K562 (cell line): Measurements from ENCODE around the gene MCCD1. TPM values are rescaled to one million over a fixed set of nuclear protein-coding genes. Genes with fewer than 3 reads are reported as not detected.

Source experiments
- CC2D1A ChIP-seq: fragments of 450-650 bp; IDR thresholded peaks from 2 replicates; pipeline ENCODE4 v1.6.1; 2017; ENCODE audit warnings: mild to moderate bottlenecking
- COPS2 ChIP-seq: fragments of 450-650 bp; conservative IDR thresholded peaks from 2 replicates; pipeline ENCODE4 v1.6.1; 2016; ENCODE audit warnings: mild to moderate bottlenecking, moderate library complexity
- ESRRA ChIP-seq: fragments of 450-650 bp; IDR thresholded peaks from 2 replicates; pipeline ENCODE4 v1.6.1; 2014; ENCODE audit warnings: low read depth, mild to moderate bottlenecking, moderate library complexity, borderline replicate concordance
- HDAC2 ChIP-seq: fragments of 450-650 bp; IDR thresholded peaks from 2 replicates; pipeline ENCODE4 v1.6.1; 2016; ENCODE audit warnings: mild to moderate bottlenecking
- HIVEP1 ChIP-seq: fragments of 250-450 bp; sonication (Bioruptor Pico); IDR thresholded peaks from 2 replicates; pipeline ENCODE4 v1.4.0; 2020; ENCODE audit warnings: mild to moderate bottlenecking
- HMG20A ChIP-seq: fragments of 450-650 bp; formaldehyde crosslinking; conservative IDR thresholded peaks from 2 replicates; pipeline ENCODE4 v1.4.0; 2020; ENCODE audit warnings: mild to moderate bottlenecking, mixed read lengths
- IRF2 ChIP-seq: sonication (generic); formaldehyde crosslinking; IDR thresholded peaks from 2 replicates; pipeline ENCODE4 v1.8.1; 2022; ENCODE audit warnings: mild to moderate bottlenecking, missing genetic modification reagents
- KLF13 ChIP-seq: fragments of 450-650 bp; IDR thresholded peaks from 2 replicates; pipeline ENCODE4 v1.6.1; 2016; ENCODE audit warnings: missing genetic modification characterization, low read depth, mild to moderate bottlenecking, missing compliant biosample characterization, moderate library complexity, borderline replicate concordance
- MECOM ChIP-seq: fragments of 250-450 bp; sonication (Bioruptor Pico); IDR thresholded peaks from 2 replicates; pipeline ENCODE4 v1.8.0; 2022; ENCODE audit warnings: inconsistent platforms
- PHTF2 ChIP-seq: fragments of 250-450 bp; sonication (Bioruptor Pico); IDR thresholded peaks from 2 replicates; pipeline ENCODE4 v1.5.0; 2021; ENCODE audit warnings: mild to moderate bottlenecking
- POLR2H ChIP-seq: IDR thresholded peaks from 2 replicates; pipeline ENCODE4 v1.6.1; 2016; ENCODE audit warnings: missing genetic modification characterization, low read depth, mild to moderate bottlenecking, control low read depth, missing compliant biosample characterization, moderate library complexity
- SPI1 ChIP-seq: IDR thresholded peaks from 2 replicates; pipeline ENCODE4 v1.6.1; 2011; ENCODE audit warnings: low read depth, low read length, control low read depth, borderline replicate concordance
- SRSF9 ChIP-seq: fragments of 200-400 bp; formaldehyde crosslinking; IDR thresholded peaks from 2 replicates; pipeline ENCODE4 v1.6.1; 2017; ENCODE audit warnings: low read depth, low read length, borderline replicate concordance
- TAF7 ChIP-seq: fragments of 450-650 bp; IDR thresholded peaks from 2 replicates; pipeline ENCODE4 v1.6.1; 2016; ENCODE audit warnings: missing genetic modification characterization, missing compliant biosample characterization
- TEAD4 ChIP-seq, 2 experiments: sonication (generic) in 1 of 2; formaldehyde crosslinking in 1 of 2; IDR thresholded peaks; 2 replicates each; pipeline versions ENCODE4 v1.6.1 to v1.8.0; 2012 to 2022; ENCODE audit warnings: borderline replicate concordance in 1 of 2, inconsistent platforms in 1 of 2, low read length in 1 of 2, mild to moderate bottlenecking in 1 of 2, missing genetic modification reagents in 1 of 2
- XRCC4 ChIP-seq: IDR thresholded peaks from one replicate; pipeline ENCODE4 v1.6.1; 2011; ENCODE audit not compliant: insufficient read depth, insufficient read length; ENCODE audit errors: extremely low read depth
- YY1 ChIP-seq, 3 experiments: IDR thresholded peaks; 2 replicates each; pipeline ENCODE4 v1.6.1; 2011; ENCODE audit warnings: low read length in 2 of 3, mild to moderate bottlenecking in 2 of 3, moderate library complexity in 2 of 3, borderline replicate concordance in 1 of 3, control low read depth in 1 of 3, low read depth in 1 of 3; ENCODE audit not compliant: insufficient read depth in 3 of 3, insufficient replicate concordance in 2 of 3, control insufficient read depth in 1 of 3, insufficient read length in 1 of 3; ENCODE audit errors: extremely low read depth in 1 of 3
- ZNF444 ChIP-seq: fragments of 250-450 bp; sonication (Bioruptor Pico); IDR thresholded peaks from 2 replicates; pipeline ENCODE4 v1.4.0; 2020; ENCODE audit warnings: mild to moderate bottlenecking, moderate library complexity
- ZNF696 ChIP-seq: fragments of 250-450 bp; sonication (Bioruptor Pico); conservative IDR thresholded peaks from 2 replicates; pipeline ENCODE4 v1.4.0; 2020; ENCODE audit warnings: mild to moderate bottlenecking, moderate library complexity
- ZZZ3 ChIP-seq: fragments of 450-650 bp; IDR thresholded peaks from 2 replicates; pipeline ENCODE4 v1.6.1; 2016; ENCODE audit warnings: antibody characterized with exemption, mild to moderate bottlenecking, moderate library complexity
- polyA plus RNA-seq, 8 experiments: library from polyadenylated mRNA; depleted of rRNA in 4 of 8; stranded (reverse) in 5 of 8; unstranded in 3 of 8; fragments of >200 nt; fragmentation: Nextera tagmentation in 2 of 8; fragmentation: Illumina TruSeq in 1 of 8; extraction: Ambion mirVana in 2 of 8; extraction: Trizol in 1 of 8; gene quantifications; 2 replicates each; pipeline versions ENCODE4 v1.2.1 to v1.2.3, GENCODE V29; 2011 to 2014; ENCODE audit warnings: inconsistent platforms in 1 of 8, missing spikeins in 1 of 8
- total RNA-seq, 7 experiments: library from RNA; depleted of rRNA in 6 of 7; stranded (reverse); fragments of >200 nt in 6 of 7; fragmentation: Illumina TruSeq in 2 of 7; extraction: Trizol in 2 of 7; gene quantifications; 2 replicates each; pipeline versions ENCODE4 v1.2.1 to v1.2.3, GENCODE V29; 2011 to 2021; ENCODE audit warnings: low replicate concordance in 1 of 7
- TF ChIP-seq, protein P1 (sequence below), 3 experiments: IDR thresholded peaks in 2 of 3; conservative IDR thresholded peaks in 1 of 3; 2 replicates each; pipeline ENCODE4 v1.5.1; 2011 to 2012; ENCODE audit warnings: low read length in 3 of 3, mild to moderate bottlenecking in 3 of 3, control low read depth in 2 of 3, improper control_type of control experiment in 1 of 3, inconsistent platforms in 1 of 3, low read depth in 1 of 3, mixed read lengths in 1 of 3, moderate library complexity in 1 of 3; ENCODE audit not compliant: insufficient read depth in 2 of 3
- TF ChIP-seq, protein P2 (sequence below): fragments of 250-450 bp; sonication (Bioruptor Pico); IDR thresholded peaks from 2 replicates; pipeline ENCODE4 v1.8.0; 2022; ENCODE audit warnings: inconsistent platforms, mild to moderate bottlenecking, moderate library complexity, borderline replicate concordance
- TF ChIP-seq, protein P3 (sequence below): IDR thresholded peaks from 3 replicates; pipeline ENCODE4 v1.6.1; 2011; ENCODE audit warnings: borderline replicate concordance, mild to moderate bottlenecking; ENCODE audit not compliant: insufficient read length, insufficient read depth

MCCD1 gene
- total and polyA plus RNA-seq, 9 of the 15 experiments (the other 6 are each of a cell fraction or from before 2014, with no cell fraction given): not detected

DNA sequence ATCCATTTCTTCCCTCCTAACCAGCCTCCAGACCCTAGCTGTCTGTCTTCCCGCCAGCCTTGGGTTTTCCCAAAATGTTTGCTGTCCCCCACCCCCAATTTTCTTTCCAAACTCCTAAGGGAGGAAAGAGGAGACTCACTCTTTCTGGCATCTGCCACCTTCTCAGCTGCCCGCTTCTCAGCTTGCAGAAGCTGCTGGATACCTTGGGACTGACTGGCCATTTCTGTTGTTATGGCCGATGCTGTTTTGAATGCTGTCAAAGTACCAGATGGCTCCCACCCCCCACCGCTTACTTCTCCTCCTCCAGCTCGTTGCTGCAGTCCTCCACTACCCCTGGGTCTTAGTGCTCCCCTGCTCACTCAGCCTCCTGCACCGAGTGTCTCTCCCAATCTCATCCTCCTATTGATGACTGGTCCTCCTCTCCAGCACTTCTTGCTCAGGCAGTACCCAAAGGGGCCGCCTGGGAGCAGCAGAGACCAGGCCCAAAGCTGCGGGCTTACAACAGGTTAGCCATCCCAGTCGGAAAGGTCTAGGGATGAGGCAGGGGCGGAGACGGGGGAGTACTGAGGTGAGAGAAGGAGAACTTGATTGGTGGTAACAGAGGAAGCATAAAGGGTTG, 17.7 kb downstream of the MCCD1 start, which contains the start of gene ATP6V1G2 (continued):
- TF ChIP-seq HIVEP1 (CRISPR knock-in tag) (no peak), ZZZ3 (no peak), XRCC4 (no peak), SRSF9 (no peak), TEAD4 (IDR thresholded peaks at IDR 0.05; ENCODE audit: low read length) (no peak; the same call in 1 of the 2 replicates), TEAD4 (CRISPR knock-in tag; IDR thresholded peaks at IDR 0.05; ENCODE audit: borderline replicate concordance) (no peak), ESRRA (peak; percentile 53; the same call in 1 of the 2 replicates), CC2D1A (peak; percentile 91), TAF7 (tag) (no peak), IRF2 (no peak), POLR2H (no peak), SPI1 (no peak), MECOM (CRISPR knock-in tag) (peak; percentile 63; the same call in 1 of the 2 replicates), ZNF696 (CRISPR knock-in tag) (no peak), ZNF444 (no peak), COPS2 (no peak), KLF13 (tag) (0 out of 2 replicates have a peak, but pooled peaks have one; percentile 43), YY1 (IDR thresholded peaks at IDR 0.05; ENCODE audit: borderline replicate concordance in 1 of 3, control insufficient read depth in 1 of 3, extremely low read depth in 1 of 3, insufficient read depth in 3 of 3, insufficient read length in 1 of 3, insufficient replicate concordance in 2 of 3, low read depth in 1 of 3, low read length in 2 of 3) (peak in 2 of 3 experiments; percentile 46 to 54), PHTF2 (CRISPR knock-in tag) (no peak), HDAC2 (peak; percentile 90; the same call in 1 of the 2 replicates), HMG20A (CRISPR knock-in tag) (no peak)
- TF ChIP-seq, protein P1, sequence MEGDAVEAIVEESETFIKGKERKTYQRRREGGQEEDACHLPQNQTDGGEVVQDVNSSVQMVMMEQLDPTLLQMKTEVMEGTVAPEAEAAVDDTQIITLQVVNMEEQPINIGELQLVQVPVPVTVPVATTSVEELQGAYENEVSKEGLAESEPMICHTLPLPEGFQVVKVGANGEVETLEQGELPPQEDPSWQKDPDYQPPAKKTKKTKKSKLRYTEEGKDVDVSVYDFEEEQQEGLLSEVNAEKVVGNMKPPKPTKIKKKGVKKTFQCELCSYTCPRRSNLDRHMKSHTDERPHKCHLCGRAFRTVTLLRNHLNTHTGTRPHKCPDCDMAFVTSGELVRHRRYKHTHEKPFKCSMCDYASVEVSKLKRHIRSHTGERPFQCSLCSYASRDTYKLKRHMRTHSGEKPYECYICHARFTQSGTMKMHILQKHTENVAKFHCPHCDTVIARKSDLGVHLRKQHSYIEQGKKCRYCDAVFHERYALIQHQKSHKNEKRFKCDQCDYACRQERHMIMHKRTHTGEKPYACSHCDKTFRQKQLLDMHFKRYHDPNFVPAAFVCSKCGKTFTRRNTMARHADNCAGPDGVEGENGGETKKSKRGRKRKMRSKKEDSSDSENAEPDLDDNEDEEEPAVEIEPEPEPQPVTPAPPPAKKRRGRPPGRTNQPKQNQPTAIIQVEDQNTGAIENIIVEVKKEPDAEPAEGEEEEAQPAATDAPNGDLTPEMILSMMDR (IDR thresholded peaks at IDR 0.05 in 2 of 3, conservative IDR thresholded peaks at IDR 0.05 in 1 of 3; ENCODE audit: insufficient read depth in 2 of 3, low read depth in 1 of 3, low read length in 3 of 3): peak; percentile 97 to 100 (median 99)
- TF ChIP-seq, protein P2, sequence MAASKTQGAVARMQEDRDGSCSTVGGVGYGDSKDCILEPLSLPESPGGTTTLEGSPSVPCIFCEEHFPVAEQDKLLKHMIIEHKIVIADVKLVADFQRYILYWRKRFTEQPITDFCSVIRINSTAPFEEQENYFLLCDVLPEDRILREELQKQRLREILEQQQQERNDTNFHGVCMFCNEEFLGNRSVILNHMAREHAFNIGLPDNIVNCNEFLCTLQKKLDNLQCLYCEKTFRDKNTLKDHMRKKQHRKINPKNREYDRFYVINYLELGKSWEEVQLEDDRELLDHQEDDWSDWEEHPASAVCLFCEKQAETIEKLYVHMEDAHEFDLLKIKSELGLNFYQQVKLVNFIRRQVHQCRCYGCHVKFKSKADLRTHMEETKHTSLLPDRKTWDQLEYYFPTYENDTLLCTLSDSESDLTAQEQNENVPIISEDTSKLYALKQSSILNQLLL (CRISPR knock-in tag): no peak
- TF ChIP-seq, protein P3, sequence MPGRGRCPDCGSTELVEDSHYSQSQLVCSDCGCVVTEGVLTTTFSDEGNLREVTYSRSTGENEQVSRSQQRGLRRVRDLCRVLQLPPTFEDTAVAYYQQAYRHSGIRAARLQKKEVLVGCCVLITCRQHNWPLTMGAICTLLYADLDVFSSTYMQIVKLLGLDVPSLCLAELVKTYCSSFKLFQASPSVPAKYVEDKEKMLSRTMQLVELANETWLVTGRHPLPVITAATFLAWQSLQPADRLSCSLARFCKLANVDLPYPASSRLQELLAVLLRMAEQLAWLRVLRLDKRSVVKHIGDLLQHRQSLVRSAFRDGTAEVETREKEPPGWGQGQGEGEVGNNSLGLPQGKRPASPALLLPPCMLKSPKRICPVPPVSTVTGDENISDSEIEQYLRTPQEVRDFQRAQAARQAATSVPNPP: no peak
